ENCODE measurements around the gene KIRREL2. TPM values are rescaled to one million over a fixed set of nuclear protein-coding genes. Genes with fewer than 3 reads are reported as not detected.

The KIRREL2 gene
- total and polyA plus RNA-seq, 2 donors (not counting 1 experiment from before 2014, with no cell fraction given) = not detected

- Mint-ChIP-seq H3K4me1 (peaks cover 2% of the 10 kb centered on the region), H3K27me3 (peaks cover 52% of the 10 kb centered on the region), H3K9me3 (ENCODE audit: insufficient read depth) (no peaks in the 10 kb centered on the region), H3K27ac (no peak overlapping the region), H3K4me3 (no peak overlapping the region)
- Histone ChIP-seq H3K4me2 (replicated peaks; ENCODE audit: low read depth, low read length, poor library complexity, severe bottlenecking) (no peak overlapping the region), H2AFZ (ENCODE audit: insufficient read depth, low read depth, low read length, poor library complexity, severe bottlenecking) (no peak overlapping the region), H3K79me2 (ENCODE audit: control insufficient read depth, insufficient read depth, low read length) (no peaks in the 10 kb centered on the region), H3K9ac (ENCODE audit: low read length) (no peak overlapping the region), H3K4me1 (ENCODE audit: control insufficient read depth in 2 of 2, insufficient read depth in 2 of 2, low read length in 2 of 2) (peaks cover 4 to 6% of the 10 kb centered on the region in 2 donors), H3K36me3 (replicated peaks in 1 of 2; ENCODE audit: control extremely low read depth in 1 of 2, control insufficient read depth in 1 of 2, extremely low read depth in 1 of 2, insufficient read depth in 2 of 2, low read length in 1 of 2) (no peaks in the 10 kb centered on the region), H3K27me3 (replicated peaks in 1 of 4; ENCODE audit: control extremely low read depth in 1 of 4, control insufficient read depth in 3 of 4, insufficient read depth in 4 of 4, low read length in 3 of 4) (peaks cover 0 to 54% (median 12%) of the 10 kb centered on the region in 4 experiments), H3K9me3 (ENCODE audit: control extremely low read depth in 1 of 3, control insufficient read depth in 2 of 3, insufficient read depth in 1 of 3, low read length in 2 of 3) (peaks cover 0 to 6% (median 0%) of the 10 kb centered on the region in 3 donors), H3K27ac (ENCODE audit: low read length in 2 of 2) (no peak overlapping the region), H4K20me1 (ENCODE audit: control insufficient read depth, insufficient read depth, low read length, poor library complexity, severe bottlenecking) (no peaks in the 10 kb centered on the region), H3K4me3 (ENCODE audit: control extremely low read depth in 1 of 5, extremely low read depth in 1 of 5, insufficient read depth in 1 of 5, low read depth in 2 of 5, low read length in 4 of 5) (no peak overlapping the region)
- 50% methylated on average over 32 of the region's 32 CpGs for WGBS (ENCODE audit: insufficient coverage)
- ATAC-seq (ENCODE audit: low read depth) (no peak), DNase-seq (no peak)
- POLR2A ChIA-PET = no interaction called here
- TF ChIP-seq EZH2 (IDR thresholded peaks at IDR 0.05; ENCODE audit: borderline replicate concordance, insufficient read depth, low read depth, low read length, poor library complexity, severe bottlenecking) (no peak), CTCF (IDR thresholded peaks at IDR 0.05) (no peak)
- intact Hi-C loops (cut with micrococcal nuclease) = no loop called here
- CTCF ChIA-PET = no interaction called here
Measured at GRCh38 chr19:35851213-35852028, 5.3 kb upstream of the KIRREL2 start.

GRCh38 chr19:35852029-35852780 is 4.5 kb upstream of the KIRREL2 start, which contains the start of gene NPHS1:
NPHS1 (minus strand) TSS chr19:35852504; CDS start chr19:35851837, 667 bp downstream.
- no peak for TF ChIP-seq CTCF (IDR thresholded peaks at IDR 0.05)
- no peak for TF ChIP-seq EZH2 (IDR thresholded peaks at IDR 0.05; ENCODE audit: borderline replicate concordance, insufficient read depth, low read depth, low read length, poor library complexity, severe bottlenecking)
- H3K36me3 ChIP-seq (replicated peaks in 1 of 2; ENCODE audit: control extremely low read depth in 1 of 2, control insufficient read depth in 1 of 2, extremely low read depth in 1 of 2, insufficient read depth in 2 of 2, low read length in 1 of 2) = no peaks in the 10 kb centered on the region
- peaks cover 0 to 61% (median 13%) of the 10 kb centered on the region in 4 experiments for H3K27me3 ChIP-seq (replicated peaks in 1 of 4; ENCODE audit: control extremely low read depth in 1 of 4, control insufficient read depth in 3 of 4, insufficient read depth in 4 of 4, low read length in 3 of 4)
- Mint-ChIP-seq H3K27me3 (peaks cover 51% of the 10 kb centered on the region), H3K4me3 (no peak within 1 kb of the TSS), H3K9me3 (ENCODE audit: insufficient read depth) (no peaks in the 10 kb centered on the region), H3K27ac (no peak within 1 kb of the TSS), H3K4me1 (peaks cover 4% of the 10 kb centered on the region)
- H2AFZ ChIP-seq (ENCODE audit: insufficient read depth, low read depth, low read length, poor library complexity, severe bottlenecking) = no peak within 1 kb of the TSS
- 61% methylated on average over 8 of the region's 9 CpGs for WGBS (ENCODE audit: insufficient coverage)
- CTCF ChIA-PET = no interaction called here
- no peaks in the 10 kb centered on the region for H3K79me2 ChIP-seq (ENCODE audit: control insufficient read depth, insufficient read depth, low read length)
- ATAC-seq (ENCODE audit: low read depth) = no peak
- H3K4me3 ChIP-seq (ENCODE audit: control extremely low read depth in 1 of 5, extremely low read depth in 1 of 5, insufficient read depth in 1 of 5, low read depth in 2 of 5, low read length in 4 of 5) = no peak within 1 kb of the TSS
- DNase-seq = no peak
- H3K27ac ChIP-seq (ENCODE audit: low read length in 2 of 2) = no peak within 1 kb of the TSS
- H3K9me3 ChIP-seq (ENCODE audit: control extremely low read depth in 1 of 3, control insufficient read depth in 2 of 3, insufficient read depth in 1 of 3, low read length in 2 of 3) = peaks cover 0 to 12% (median 0%) of the 10 kb centered on the region in 3 donors
- POLR2A ChIA-PET = no interaction called here
- H3K9ac ChIP-seq (ENCODE audit: low read length) = no peak within 1 kb of the TSS
- H3K4me1 ChIP-seq (ENCODE audit: control insufficient read depth in 2 of 2, insufficient read depth in 2 of 2, low read length in 2 of 2) = peaks cover 11 to 14% of the 10 kb centered on the region in 2 donors
- H4K20me1 ChIP-seq (ENCODE audit: control insufficient read depth, insufficient read depth, low read length, poor library complexity, severe bottlenecking) = no peaks in the 10 kb centered on the region
- intact Hi-C loops (cut with micrococcal nuclease) = no loop called here
- H3K4me2 ChIP-seq (replicated peaks; ENCODE audit: low read depth, low read length, poor library complexity, severe bottlenecking) = no peak within 1 kb of the TSS

Measured in B cell (primary cell).